ENCODE measurements around the gene OCRL. TPM values are rescaled to one million over a fixed set of nuclear protein-coding genes. Genes with fewer than 3 reads are reported as not detected.
A peak's percentile ranks its signal among the peaks of the same experiment; 100 is the strongest.

Gene OCRL
- total RNA-seq = 10 to 100 TPM; 24.3 to 35.6 (median 26.6) TPM

DNA sequence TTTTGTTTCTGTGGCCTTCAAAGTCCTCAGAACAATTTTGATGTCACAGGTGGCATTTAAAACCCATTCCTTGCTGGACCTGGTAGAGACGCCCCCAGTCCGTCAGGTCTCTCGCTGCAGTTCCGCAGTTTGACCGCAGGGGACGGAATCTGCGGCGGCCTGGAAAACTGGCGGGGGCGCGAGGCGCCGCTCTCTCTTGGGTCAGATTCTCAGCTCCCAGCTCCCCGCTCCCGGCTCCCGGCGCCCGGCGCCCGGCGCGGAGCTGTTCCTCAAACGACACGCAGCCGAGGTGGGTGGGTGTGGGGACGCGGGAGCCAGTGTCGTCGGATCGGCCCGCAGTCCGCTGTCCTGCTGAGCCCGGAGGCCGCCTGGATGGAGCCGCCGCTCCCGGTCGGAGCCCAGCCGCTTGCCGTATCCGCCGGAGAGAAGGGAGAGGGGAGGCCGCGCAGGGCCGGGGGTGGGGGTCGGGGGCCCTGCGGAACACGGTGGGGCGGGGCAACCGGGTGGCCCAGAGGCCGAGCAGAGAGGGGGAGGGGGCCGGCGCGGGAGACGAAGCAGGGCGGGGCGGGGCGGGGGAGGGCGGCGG, at the start of gene OCRL:
Gene OCRL, plus strand, starts transcription at position 192 of the 586 bp plus-strand sequence. Its CDS starts 181 bp downstream, at position 373.
- H3K4me1 ChIP-seq = no peaks in the 10 kb centered on the region
- intact Hi-C loops (cut with DNase I) = no loop called here
- peak in 1 of 2 donors; percentile 47 for TF ChIP-seq POLR2A (IDR thresholded peaks at IDR 0.05)
- peak; percentile 30 to 74 (median 59) for TF ChIP-seq CTCF (IDR thresholded peaks at IDR 0.05)
- WGBS, 2 donors = 0% methylated on average over 9 of the region's 60 CpGs; no CpG with 5 or more reads in 1 of the 2 donors
- no peaks in the 10 kb centered on the region for H3K36me3 ChIP-seq
- peak; percentile 63 to 71 for DNase-seq
- H3K4me3 ChIP-seq (replicated peaks in 1 of 3) = peak within 1 kb of the TSS in 2 of 3 donors; percentile 17 to 48
- peak within 1 kb of the TSS; percentile 57 to 76 (median 68) for H3K27ac ChIP-seq
- no peaks in the 10 kb centered on the region for H3K9me3 ChIP-seq
- no peaks in the 10 kb centered on the region for H3K27me3 ChIP-seq

- WGBS, 2 donors = 91 to 96% methylated on average over 2 of the region's 2 CpGs
- H3K4me3 ChIP-seq (replicated peaks in 1 of 3) = no peak overlapping the region
- H3K4me1 ChIP-seq = no peaks in the 10 kb centered on the region
- TF ChIP-seq CTCF (IDR thresholded peaks at IDR 0.05) (no peak), POLR2A (IDR thresholded peaks at IDR 0.05) (no peak)
- peaks cover 0 to 4% of the 10 kb centered on the region in 2 donors for H3K36me3 ChIP-seq
- no peaks in the 10 kb centered on the region for H3K9me3 ChIP-seq
- intact Hi-C loops (cut with DNase I) = no loop called here
- no peak for DNase-seq
- no peak overlapping the region for H3K27ac ChIP-seq
- no peaks in the 10 kb centered on the region for H3K27me3 ChIP-seq
Measured at GRCh38 chrX:129490330-129490729, 49.7 kb upstream of the OCRL start.

DNA sequence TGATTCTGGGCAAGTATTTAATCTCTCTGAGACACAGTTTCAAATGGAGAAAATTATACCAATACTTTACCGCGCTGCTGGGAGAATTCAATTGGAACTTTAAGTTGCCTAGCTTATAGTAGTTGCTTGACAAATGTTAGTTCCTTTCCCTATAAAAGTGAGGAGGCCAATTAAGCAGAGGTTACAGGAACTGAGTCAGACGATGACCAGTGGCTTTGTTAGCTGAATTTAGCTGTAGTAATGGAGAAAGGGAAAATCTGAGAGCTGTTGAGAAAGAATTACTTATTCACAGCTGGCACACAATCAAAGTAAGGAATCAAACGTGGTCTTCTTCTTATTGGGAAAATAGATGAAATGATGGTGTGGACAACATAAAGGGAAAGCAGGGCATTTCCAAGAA, 46.4 kb upstream of the OCRL start:
- H3K4me3 ChIP-seq (replicated peaks in 1 of 3) = no peak overlapping the region
- 81 to 87% methylated on average over 4 of the region's 4 CpGs for WGBS, 2 donors
- H3K27ac ChIP-seq = no peak overlapping the region
- peaks cover 6 to 14% of the 10 kb centered on the region in 2 donors for H3K36me3 ChIP-seq
- H3K27me3 ChIP-seq = no peaks in the 10 kb centered on the region
- no peaks in the 10 kb centered on the region for H3K4me1 ChIP-seq
- intact Hi-C loops (cut with DNase I) = no loop called here
- TF ChIP-seq POLR2A (IDR thresholded peaks at IDR 0.05) (no peak), CTCF (IDR thresholded peaks at IDR 0.05) (no peak)
- H3K9me3 ChIP-seq = no peaks in the 10 kb centered on the region
- DNase-seq = no peak

GRCh38 chrX:129494887-129495286, 45.2 kb upstream of the OCRL start:
- intact Hi-C loops (cut with DNase I) = no loop called here
- WGBS, 2 donors = 82 to 83% methylated on average over 2 of the region's 2 CpGs
- no peak for TF ChIP-seq CTCF (IDR thresholded peaks at IDR 0.05)
- no peak for TF ChIP-seq POLR2A (IDR thresholded peaks at IDR 0.05)
- Histone ChIP-seq H3K27me3 (no peaks in the 10 kb centered on the region), H3K36me3 (peaks cover 6 to 18% of the 10 kb centered on the region in 2 donors), H3K27ac (no peak overlapping the region), H3K9me3 (no peaks in the 10 kb centered on the region), H3K4me1 (no peaks in the 10 kb centered on the region), H3K4me3 (replicated peaks in 1 of 3) (no peak overlapping the region)
- no peak for DNase-seq

GRCh38 chrX:129495900-129496299, 44.2 kb upstream of the OCRL start:
- H3K36me3 ChIP-seq = peaks cover 6 to 18% of the 10 kb centered on the region in 2 donors
- TF ChIP-seq POLR2A (IDR thresholded peaks at IDR 0.05) (no peak), CTCF (IDR thresholded peaks at IDR 0.05) (no peak)
- WGBS, 2 donors = 95 to 99% methylated on average over 5 of the region's 5 CpGs

More at GRCh38 chrX:129495900-129496299, 44.2 kb upstream of the OCRL start:
- H3K4me3 ChIP-seq (replicated peaks in 1 of 3) = no peak overlapping the region
- no peaks in the 10 kb centered on the region for H3K4me1 ChIP-seq
- no peak for DNase-seq
- no peak overlapping the region for H3K27ac ChIP-seq
- no peaks in the 10 kb centered on the region for H3K27me3 ChIP-seq
- intact Hi-C loops (cut with DNase I) = no loop called here
- H3K9me3 ChIP-seq = no peaks in the 10 kb centered on the region

Measured in thyroid gland (tissue), 4 donors.